Measurements from ENCODE around the gene RTN4RL1. TPM values are rescaled to one million over a fixed set of nuclear protein-coding genes. Genes with fewer than 3 reads are reported as not detected.

RTN4RL1 gene
- total and polyA plus RNA-seq, 2 of the 4 experiments (the other 2 are of a cell fraction) = under 0.01 to 0.03 TPM

- no peaks in the 10 kb centered on the region for H3K79me1 ChIP-seq (ENCODE audit: low read depth in 1 of 2, low read length in 2 of 2)
- H4K91ac ChIP-seq (ENCODE audit: insufficient read depth, low read depth, low read length) = no peak overlapping the region
- no peak overlapping the region for H3K4me2 ChIP-seq (ENCODE audit: low read depth, low read length)
- H3K27ac ChIP-seq (ENCODE audit: insufficient read depth, low read length) = no peak overlapping the region
- no peak overlapping the region for H2AK9ac ChIP-seq (replicated peaks; ENCODE audit: low read depth, low read length, poor library complexity)
- CTCF ChIA-PET = no interaction called here
- in situ Hi-C loops (cut with MboI; ENCODE audit: low sequenced_read_pairs) (loop anchor here (5.0 kb wide), 1 partner anchor 115 kb away; the partner anchor contains the start of gene RTN4RL1), intact Hi-C loops (cut with micrococcal nuclease) (no loop called here), dilution Hi-C loops (cut with HindIII; ENCODE audit: low sequenced_read_pairs, unreplicated experiment) (no loop called here)
- H3K9me1 ChIP-seq (ENCODE audit: insufficient read depth, low read length) = no peaks in the 10 kb centered on the region
- H2BK20ac ChIP-seq (ENCODE audit: low read depth, low read length) = no peak overlapping the region
- no peak for TF ChIP-seq MAZ (IDR thresholded peaks at IDR 0.05; ENCODE audit: borderline replicate concordance, low read depth, low read length)
- no peak for TF ChIP-seq POLR2A (IDR thresholded peaks at IDR 0.05; ENCODE audit: low read depth, low read length)
- no peak for TF ChIP-seq MXI1 (IDR thresholded peaks at IDR 0.05; ENCODE audit: borderline replicate concordance, low read depth, low read length)
- no peak for TF ChIP-seq RAD21 (IDR thresholded peaks at IDR 0.05; ENCODE audit: low read length)
- no peak for TF ChIP-seq ELK1 (IDR thresholded peaks at IDR 0.05; ENCODE audit: borderline replicate concordance, low read depth, low read length)
- TF ChIP-seq CHD1 (IDR thresholded peaks at IDR 0.05; ENCODE audit: low read depth, low read length) = no peak
- no peak for TF ChIP-seq BHLHE40 (IDR thresholded peaks at IDR 0.05; ENCODE audit: low read depth, low read length)
- TF ChIP-seq SMC3 (IDR thresholded peaks at IDR 0.05; ENCODE audit: low read depth, low read length) = no peak
- TF ChIP-seq USF2 (IDR thresholded peaks at IDR 0.05; ENCODE audit: low read depth, low read length) = no peak
- no peak for TF ChIP-seq RCOR1 (IDR thresholded peaks at IDR 0.05; ENCODE audit: insufficient replicate concordance, low read length)
- TF ChIP-seq CTCF (conservative IDR thresholded peaks at IDR 0.05; ENCODE audit: low read depth, low read length) = no peak
- no peak for TF ChIP-seq FOS (IDR thresholded peaks at IDR 0.05; ENCODE audit: low read depth, low read length)
- no peak for TF ChIP-seq NFE2L2 (IDR thresholded peaks at IDR 0.05; ENCODE audit: low read depth, low read length)
- no peak for TF ChIP-seq MAFK (IDR thresholded peaks at IDR 0.05; ENCODE audit: low read depth, low read length)
- POLR2A ChIA-PET (ENCODE audit: unreplicated experiment) = no interaction called here
- no TSS peak for BruUV-seq (replicated peaks)
- no peak overlapping the region for H2BK15ac ChIP-seq (ENCODE audit: low read depth, low read length)
- H3K14ac ChIP-seq (replicated peaks; ENCODE audit: low read depth, low read length) = no peak overlapping the region
- WGBS, 2 experiments (ENCODE audit: extremely low coverage in 2 of 2, insufficient read length in 1 of 2) = 7% methylated on average over 3 of the region's 7 CpGs; no CpG with 5 or more reads in 1 of the 2 experiments
- H2BK120ac ChIP-seq (ENCODE audit: low read depth, low read length) = no peak overlapping the region
- H3K18ac ChIP-seq (ENCODE audit: low read depth, low read length) = no peak overlapping the region
- H4K5ac ChIP-seq (ENCODE audit: low read depth, low read length) = no peak overlapping the region
- H2AFZ ChIP-seq (replicated peaks; ENCODE audit: low read length, poor library complexity) = no peak overlapping the region
- no peak overlapping the region for H4K8ac ChIP-seq (ENCODE audit: low read depth in 2 of 2, low read length in 2 of 2)
- no peak overlapping the region for H2BK5ac ChIP-seq (ENCODE audit: low read depth, low read length, poor library complexity, severe bottlenecking)
- ATAC-seq (ENCODE audit: low read depth) = no peak
- no peaks in the 10 kb centered on the region for H3K9me3 ChIP-seq (ENCODE audit: control insufficient read depth, insufficient read depth, low read length)
- no peaks in the 10 kb centered on the region for H4K20me1 ChIP-seq (ENCODE audit: insufficient read depth, low read length)
- DNase-seq = no peak
- H3K4me1 ChIP-seq (ENCODE audit: control insufficient read depth, insufficient read depth, low read length) = no peaks in the 10 kb centered on the region; the same call in 1 of the 2 replicates
- H3K23ac ChIP-seq (ENCODE audit: low read depth, low read length) = no peak overlapping the region
- peaks cover 78% of the 10 kb centered on the region for H3K27me3 ChIP-seq (ENCODE audit: control insufficient read depth, insufficient read depth, low read length)
- H3K9ac ChIP-seq (ENCODE audit: low read depth, low read length) = no peak overlapping the region
- H3K4me3 ChIP-seq (ENCODE audit: insufficient read depth, low read depth, low read length) = no peak overlapping the region
- H3K4ac ChIP-seq (ENCODE audit: low read depth, low read length) = no peak overlapping the region
- no peak overlapping the region for H2AK5ac ChIP-seq (ENCODE audit: low read depth, low read length)
- no peaks in the 10 kb centered on the region for H3K36me3 ChIP-seq (ENCODE audit: control insufficient read depth, insufficient read depth, low read length)
- H3K56ac ChIP-seq (ENCODE audit: extremely low read depth, insufficient read depth, low read length) = no peak overlapping the region
Observed at GRCh38 chr17:1912146-1912545, 113.0 kb downstream of the RTN4RL1 start.
